Mesodermal cell (in vitro differentiated cells): ENCODE results near the gene TLN1.

ENCODE experiments used
- H3K27ac ChIP-seq: 2 replicates; pipeline ENCODE4 v1.7.0; 2013; ENCODE audit warnings: mild to moderate bottlenecking, low read depth, low read length, moderate library complexity; ENCODE audit not compliant: severe bottlenecking
- H3K36me3 ChIP-seq: 2 replicates; pipeline ENCODE4 v1.7.1; 2013; ENCODE audit warnings: mild to moderate bottlenecking, low read length, moderate library complexity; ENCODE audit not compliant: control insufficient read depth, insufficient read depth
- H3K4me1 ChIP-seq: one replicate; pipeline ENCODE4 v1.7.1; 2013; ENCODE audit warnings: mild to moderate bottlenecking, low read length; ENCODE audit not compliant: insufficient read depth, control insufficient read depth, poor library complexity, severe bottlenecking
- H3K4me3 ChIP-seq: 2 replicates; pipeline ENCODE4 v1.7.0; 2013; ENCODE audit warnings: low read length, control low read depth, mild to moderate bottlenecking; ENCODE audit not compliant: insufficient read depth, poor library complexity, severe bottlenecking; ENCODE audit errors: extremely low read depth
- H3K9me3 ChIP-seq: 2 replicates; pipeline ENCODE4 v1.7.1; 2013; ENCODE audit warnings: mild to moderate bottlenecking, low read length, moderate library complexity; ENCODE audit not compliant: control insufficient read depth
- WGBS, 2 experiments: methylation state at CpG; one replicate each; pipeline ENCODE4 v1.1.5; 2013; ENCODE audit warnings: missing lambda C conversion rate in 2 of 2; ENCODE audit not compliant: insufficient coverage in 2 of 2; 5-methylcytosine and 5-hydroxymethylcytosine counted together

The TLN1 gene

GRCh38 chr9:35650341-35651158 lies 81.4 kb downstream of the TLN1 start, which contains the start of gene SIT1:
SIT1 (minus strand) TSS chr9:35650931; CDS start chr9:35650853, 78 bp downstream.
- Histone ChIP-seq H3K4me3 (no peak within 1 kb of the TSS), H3K27ac (no peak within 1 kb of the TSS), H3K9me3 (no peaks in the 10 kb centered on the region), H3K4me1 (peaks cover 17% of the 10 kb centered on the region), H3K36me3 (no peaks in the 10 kb centered on the region)
- WGBS, 2 experiments = 54 to 78% methylated on average over 4 to 8 of the region's 22 CpGs

- H3K9me3 ChIP-seq = no peaks in the 10 kb centered on the region
- peaks cover 17% of the 10 kb centered on the region for H3K4me1 ChIP-seq
- H3K36me3 ChIP-seq = no peaks in the 10 kb centered on the region
- WGBS, 2 experiments = 94 to 96% methylated on average over 24 of the region's 26 CpGs
- no peak overlapping the region for H3K4me3 ChIP-seq
- H3K27ac ChIP-seq = no peak overlapping the region
Measured at GRCh38 chr9:35649431-35650340, 82.3 kb downstream of the TLN1 start.
